CD4-positive, CD25-positive, alpha-beta regulatory T cell (primary cell): ENCODE measurements around the gene BET1. TPM values are rescaled to one million over a fixed set of nuclear protein-coding genes. Genes with fewer than 3 reads are reported as not detected.

ENCODE experiments used
- ATAC-seq, 2 donors: fragments of 150-1000 bp; cut with Tn5 transposase; one replicate each; pipeline ENCODE4 v1.10.0; 2021; ENCODE audit warnings: low read depth in 2 of 2, moderate number of reproducible peaks in 2 of 2, moderate library complexity in 1 of 2
- DNase-seq, 3 donors: peaks; one replicate each; pipeline versions ENCODE4 v3.0.0 to v3.0.0-alpha.2; 2012 to 2022; ENCODE audit warnings: mixed read lengths in 1 of 3
- H3K27ac ChIP-seq: one replicate; pipeline ENCODE4 v1.7.0; 2013; ENCODE audit warnings: mild to moderate bottlenecking, low read length; ENCODE audit not compliant: insufficient read depth, poor library complexity, severe bottlenecking
- H3K27me3 ChIP-seq: one replicate; pipeline ENCODE4 v1.7.0; 2013; ENCODE audit warnings: low read length; ENCODE audit not compliant: control insufficient read depth, insufficient read depth
- H3K36me3 ChIP-seq: one replicate; pipeline ENCODE4 v1.7.0; 2013; ENCODE audit warnings: mild to moderate bottlenecking, low read length, moderate library complexity; ENCODE audit not compliant: control insufficient read depth, insufficient read depth
- H3K4me1 ChIP-seq: 2 replicates; pipeline ENCODE4 v1.7.0; 2013; ENCODE audit warnings: mild to moderate bottlenecking, low read length; ENCODE audit not compliant: insufficient read depth, control insufficient read depth, poor library complexity, severe bottlenecking
- H3K4me3 ChIP-seq: one replicate; pipeline ENCODE4 v1.7.0; 2013; ENCODE audit warnings: low read depth, mild to moderate bottlenecking, low read length, moderate library complexity
- H3K9me3 ChIP-seq, 2 experiments: 1 replicate in 1 of 2; 2 replicates in 1 of 2; pipeline ENCODE4 v1.7.0; 2013; ENCODE audit warnings: low read length in 2 of 2, mild to moderate bottlenecking in 1 of 2, moderate library complexity in 1 of 2; ENCODE audit not compliant: control insufficient read depth in 2 of 2
- H3K27ac Mint-ChIP-seq, 3 donors: one replicate each; pipeline ENCODE4 v1.8.0; 2020 to 2022; ENCODE audit warnings: mild to moderate bottlenecking in 3 of 3, mixed read lengths in 3 of 3, moderate library complexity in 2 of 3
- H3K27me3 Mint-ChIP-seq: one replicate; pipeline ENCODE4 v1.8.0; 2022; ENCODE audit warnings: mild to moderate bottlenecking, mixed read lengths
- H3K36me3 Mint-ChIP-seq: one replicate; pipeline ENCODE4 v1.8.0; 2020; ENCODE audit warnings: mixed read lengths
- H3K4me1 Mint-ChIP-seq, 4 donors: one replicate each; pipeline ENCODE4 v1.8.0; 2020 to 2022; ENCODE audit warnings: mixed read lengths in 4 of 4, mild to moderate bottlenecking in 1 of 4
- H3K4me3 Mint-ChIP-seq, 4 donors: one replicate each; pipeline ENCODE4 v1.8.0; 2020 to 2022; ENCODE audit warnings: mild to moderate bottlenecking in 4 of 4, mixed read lengths in 4 of 4, moderate library complexity in 3 of 4
- H3K9me3 Mint-ChIP-seq, 7 donors: one replicate each; pipeline ENCODE4 v1.8.0; 2020 to 2022; ENCODE audit warnings: mixed read lengths in 7 of 7, mild to moderate bottlenecking in 3 of 7, moderate library complexity in 2 of 7
- polyA plus RNA-seq, 4 donors: library from polyadenylated mRNA; unstranded; fragments of 300-500 nt; fragmentation: Illumina TruSeq; gene quantifications; one replicate each; pipeline ENCODE4 v1.2.3, GENCODE V29; 2021
- total RNA-seq: library from RNA; stranded (reverse); gene quantifications from one replicate; pipeline ENCODE4 v1.2.3, GENCODE V29; 2022

The BET1 gene
- total and polyA plus RNA-seq, 5 donors from 2014 or later = 11.4 to 23.4 (median 17.7) TPM

GRCh38 chr7:93987297-93987696, 16.9 kb downstream of the BET1 start:
- Histone ChIP-seq H3K4me1 (no peaks in the 10 kb centered on the region), H3K36me3 (peaks cover 4% of the 10 kb centered on the region), H3K27me3 (no peaks in the 10 kb centered on the region), H3K4me3 (no peak overlapping the region), H3K9me3 (no peaks in the 10 kb centered on the region), H3K27ac (no peak overlapping the region)
- Mint-ChIP-seq H3K9me3 (no peaks in the 10 kb centered on the region), H3K27ac (no peak overlapping the region), H3K4me1 (peaks cover 0 to 6% (median 0%) of the 10 kb centered on the region in 4 donors), H3K36me3 (peaks cover 11% of the 10 kb centered on the region), H3K27me3 (no peaks in the 10 kb centered on the region), H3K4me3 (no peak overlapping the region)
- no peak for DNase-seq
- ATAC-seq = no peak

- Mint-ChIP-seq H3K4me3 (no peak overlapping the region), H3K27ac (no peak overlapping the region), H3K36me3 (peaks cover 9% of the 10 kb centered on the region), H3K9me3 (peaks cover 0 to 4% (median 0%) of the 10 kb centered on the region in 7 donors), H3K4me1 (peaks cover 0 to 4% (median 1%) of the 10 kb centered on the region in 4 donors), H3K27me3 (no peaks in the 10 kb centered on the region)
- no peaks in the 10 kb centered on the region for H3K27me3 ChIP-seq
- ATAC-seq (no peak), DNase-seq (no peak)
- no peak overlapping the region for H3K4me3 ChIP-seq
- H3K9me3 ChIP-seq = no peaks in the 10 kb centered on the region
- no peaks in the 10 kb centered on the region for H3K4me1 ChIP-seq
- H3K36me3 ChIP-seq = no peaks in the 10 kb centered on the region
- H3K27ac ChIP-seq = no peak overlapping the region
Measured at GRCh38 chr7:93985101-93985500, 19.1 kb downstream of the BET1 start.

DNA sequence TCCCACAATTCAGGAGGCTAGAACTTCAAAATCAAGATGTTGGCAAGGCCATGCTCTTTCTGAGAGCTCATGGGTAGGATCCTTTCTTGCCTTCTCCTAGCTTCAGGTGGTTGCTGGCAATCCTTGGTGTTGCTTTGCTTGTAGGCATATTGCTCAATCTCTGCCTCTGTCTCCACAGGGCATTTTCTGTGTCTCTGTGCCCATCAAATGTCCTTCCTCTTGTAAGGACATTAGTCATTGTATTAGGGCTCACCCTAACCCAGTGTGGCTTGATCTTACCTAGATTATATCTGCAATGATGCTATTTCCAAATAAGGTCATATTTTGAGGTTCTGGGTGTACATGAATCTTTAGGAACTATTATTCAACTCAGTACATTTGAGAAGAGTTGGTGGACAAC, 20.1 kb downstream of the BET1 start:
- H3K9me3 ChIP-seq = no peaks in the 10 kb centered on the region
- Mint-ChIP-seq H3K36me3 (peaks cover 9% of the 10 kb centered on the region), H3K27me3 (no peaks in the 10 kb centered on the region), H3K27ac (no peak overlapping the region), H3K4me3 (no peak overlapping the region), H3K9me3 (peaks cover 0 to 4% (median 0%) of the 10 kb centered on the region in 7 donors), H3K4me1 (peaks cover 0 to 4% (median 1%) of the 10 kb centered on the region in 4 donors)
- no peaks in the 10 kb centered on the region for H3K27me3 ChIP-seq
- no peak overlapping the region for H3K27ac ChIP-seq
- ATAC-seq (no peak), DNase-seq (no peak)
- H3K4me1 ChIP-seq = no peaks in the 10 kb centered on the region
- H3K4me3 ChIP-seq = no peak overlapping the region
- no peaks in the 10 kb centered on the region for H3K36me3 ChIP-seq

DNA sequence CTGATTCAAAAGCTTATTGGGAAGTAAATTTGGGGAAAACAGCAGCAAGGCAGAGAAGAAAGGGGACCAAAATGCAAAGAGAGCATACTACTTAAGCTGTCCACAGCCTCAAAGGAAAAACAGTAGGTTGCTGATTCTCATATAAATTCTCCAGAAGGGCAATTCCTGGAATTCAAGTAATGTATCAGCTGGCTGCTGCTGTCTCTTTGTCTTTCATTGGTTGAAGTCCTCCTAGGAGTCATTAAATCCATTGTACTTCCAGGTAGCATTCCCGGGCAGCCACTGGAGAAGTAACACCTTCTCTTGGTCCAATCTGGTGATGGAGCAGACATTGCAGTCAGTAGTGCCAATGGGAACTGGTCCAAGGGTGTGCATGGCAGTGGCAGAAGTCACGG, 22.7 kb downstream of the BET1 start:
- no peaks in the 10 kb centered on the region for H3K27me3 Mint-ChIP-seq
- no peak overlapping the region for H3K27ac Mint-ChIP-seq
- Histone ChIP-seq H3K36me3 (no peaks in the 10 kb centered on the region), H3K27ac (no peak overlapping the region), H3K4me3 (no peak overlapping the region), H3K9me3 (no peaks in the 10 kb centered on the region), H3K27me3 (no peaks in the 10 kb centered on the region), H3K4me1 (no peaks in the 10 kb centered on the region)
- H3K9me3 Mint-ChIP-seq = peaks cover 0 to 4% (median 0%) of the 10 kb centered on the region in 7 donors
- peaks cover 0 to 4% (median 1%) of the 10 kb centered on the region in 4 donors for H3K4me1 Mint-ChIP-seq
- ATAC-seq (no peak), DNase-seq (no peak)
- H3K36me3 Mint-ChIP-seq = no peaks in the 10 kb centered on the region
- H3K4me3 Mint-ChIP-seq = no peak overlapping the region

DNA sequence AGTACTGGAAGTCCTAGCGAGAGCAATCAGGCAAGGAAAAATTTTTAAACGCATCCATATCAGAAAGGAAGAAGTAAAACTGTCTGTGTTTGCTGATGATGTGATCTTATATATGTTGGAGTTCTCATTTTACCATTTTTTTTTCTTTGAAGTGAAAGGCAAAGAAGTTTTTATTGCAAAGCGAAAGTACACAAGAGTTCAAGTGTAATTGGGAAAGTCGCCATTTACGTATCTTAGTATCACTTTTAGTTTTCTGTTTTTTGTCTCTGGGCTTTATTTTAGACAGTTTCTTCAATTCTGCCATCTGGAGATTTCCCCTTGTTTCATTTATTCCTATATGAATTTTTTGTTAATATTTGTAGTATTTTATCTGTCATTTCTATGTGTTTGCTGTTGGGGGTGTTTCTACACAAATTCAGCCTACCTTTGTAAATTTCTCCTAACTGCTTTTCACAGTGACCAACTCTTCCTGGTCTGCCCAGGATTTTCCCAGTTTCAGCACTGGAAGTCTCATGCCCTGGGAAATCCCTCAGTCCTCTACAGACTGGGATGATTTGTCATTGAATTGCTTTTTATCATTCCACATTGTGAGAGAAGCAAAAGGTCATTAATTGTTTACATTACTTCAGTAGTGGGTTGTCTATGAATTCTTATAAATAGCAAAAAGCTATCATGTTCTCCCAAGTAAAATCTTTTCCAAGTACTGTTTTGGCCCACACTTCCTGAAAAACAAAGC, 23.2 kb downstream of the BET1 start:
- no peaks in the 10 kb centered on the region for H3K36me3 ChIP-seq
- H3K27ac Mint-ChIP-seq = no peak overlapping the region
- no peaks in the 10 kb centered on the region for H3K27me3 ChIP-seq
- no peak overlapping the region for H3K27ac ChIP-seq
- H3K4me1 Mint-ChIP-seq = peaks cover 0 to 4% (median 1%) of the 10 kb centered on the region in 4 donors
- no peaks in the 10 kb centered on the region for H3K9me3 ChIP-seq
- no peaks in the 10 kb centered on the region for H3K27me3 Mint-ChIP-seq
- no peaks in the 10 kb centered on the region for H3K36me3 Mint-ChIP-seq
- no peak for ATAC-seq
- DNase-seq = no peak
- peaks cover 0 to 4% (median 0%) of the 10 kb centered on the region in 7 donors for H3K9me3 Mint-ChIP-seq
- no peaks in the 10 kb centered on the region for H3K4me1 ChIP-seq
- no peak overlapping the region for H3K4me3 ChIP-seq
- no peak overlapping the region for H3K4me3 Mint-ChIP-seq

- Mint-ChIP-seq H3K27me3 (no peaks in the 10 kb centered on the region), H3K36me3 (peaks cover 9% of the 10 kb centered on the region), H3K4me3 (no peak overlapping the region), H3K27ac (no peak overlapping the region), H3K4me1 (peaks cover 0 to 4% (median 0%) of the 10 kb centered on the region in 4 donors), H3K9me3 (peaks cover 0 to 4% (median 0%) of the 10 kb centered on the region in 7 donors)
- ATAC-seq = no peak
- H3K27me3 ChIP-seq = no peaks in the 10 kb centered on the region
- no peak overlapping the region for H3K27ac ChIP-seq
- no peaks in the 10 kb centered on the region for H3K36me3 ChIP-seq
- no peak for DNase-seq
- H3K4me1 ChIP-seq = no peaks in the 10 kb centered on the region
- no peak overlapping the region for H3K4me3 ChIP-seq
- no peaks in the 10 kb centered on the region for H3K9me3 ChIP-seq
Measured at GRCh38 chr7:93977211-93977950, 26.8 kb downstream of the BET1 start.

GRCh38 chr7:93973134-93973533, 31.0 kb downstream of the BET1 start:
- Histone ChIP-seq H3K27me3 (no peaks in the 10 kb centered on the region), H3K4me3 (no peak overlapping the region), H3K27ac (no peak overlapping the region), H3K36me3 (no peaks in the 10 kb centered on the region), H3K9me3 (no peaks in the 10 kb centered on the region), H3K4me1 (no peaks in the 10 kb centered on the region)
- no peak for ATAC-seq
- peaks cover 9% of the 10 kb centered on the region for H3K36me3 Mint-ChIP-seq
- H3K27ac Mint-ChIP-seq = no peak overlapping the region
- no peak for DNase-seq
- H3K9me3 Mint-ChIP-seq = no peaks in the 10 kb centered on the region
- no peaks in the 10 kb centered on the region for H3K27me3 Mint-ChIP-seq
- H3K4me1 Mint-ChIP-seq = no peaks in the 10 kb centered on the region
- no peak overlapping the region for H3K4me3 Mint-ChIP-seq
